ENCODE measurements around the gene FGD3. TPM values are rescaled to one million over a fixed set of nuclear protein-coding genes. Genes with fewer than 3 reads are reported as not detected.

FGD3 gene
- total RNA-seq, 1 experiment from 2014 or later: 0.09 TPM

- H3K4me1 ChIP-seq (ENCODE audit: insufficient read depth, low read length, poor library complexity, severe bottlenecking): no peaks in the 10 kb centered on the region
- intact Hi-C loops (cut with micrococcal nuclease; ENCODE audit: unreplicated experiment): no loop called here
- TF ChIP-seq CTCF (conservative IDR thresholded peaks at IDR 0.05; ENCODE audit: low read depth, low read length): no peak
- no peaks in the 10 kb centered on the region for H3K9me3 ChIP-seq (ENCODE audit: low read depth, low read length, poor library complexity, severe bottlenecking)
- ChIA-PET POLR2A (ENCODE audit: low non-redundant PET) (no interaction called here), CTCF (no interaction called here)
- no peak overlapping the region for H3K27ac ChIP-seq (ENCODE audit: low read depth, low read length, poor library complexity, severe bottlenecking)
- H3K27me3 ChIP-seq (replicated peaks; ENCODE audit: insufficient read depth, low read depth, low read length, poor library complexity): no peaks in the 10 kb centered on the region
- H3K4me3 ChIP-seq (ENCODE audit: low read depth, low read length, poor library complexity, severe bottlenecking): no peak overlapping the region
- H3K36me3 ChIP-seq (ENCODE audit: insufficient read depth, low read length, poor library complexity, severe bottlenecking): no peaks in the 10 kb centered on the region
- BruUV-seq (replicated peaks): no TSS peak
- no peak for DNase-seq (ENCODE audit: low spot score)
Measured at GRCh38 chr9:93081931-93082330, 134.6 kb downstream of the FGD3 start.

- BruUV-seq (replicated peaks): no TSS peak
- no peaks in the 10 kb centered on the region for H3K4me1 ChIP-seq (ENCODE audit: insufficient read depth, low read length, poor library complexity, severe bottlenecking)
- H3K9me3 ChIP-seq (ENCODE audit: low read depth, low read length, poor library complexity, severe bottlenecking): no peaks in the 10 kb centered on the region
- ChIA-PET CTCF (no interaction called here), POLR2A (ENCODE audit: low non-redundant PET) (no interaction called here)
- H3K36me3 ChIP-seq (ENCODE audit: insufficient read depth, low read length, poor library complexity, severe bottlenecking): no peaks in the 10 kb centered on the region
- no peak overlapping the region for H3K27ac ChIP-seq (ENCODE audit: low read depth, low read length, poor library complexity, severe bottlenecking)
- no peak for TF ChIP-seq EZH2 (IDR thresholded peaks at IDR 0.05; ENCODE audit: borderline replicate concordance, low read depth, low read length, poor library complexity, severe bottlenecking)
- TF ChIP-seq CTCF (conservative IDR thresholded peaks at IDR 0.05; ENCODE audit: low read depth, low read length): no peak
- DNase-seq (ENCODE audit: low spot score): no peak
- no peaks in the 10 kb centered on the region for H3K27me3 ChIP-seq (replicated peaks; ENCODE audit: insufficient read depth, low read depth, low read length, poor library complexity)
- no peak overlapping the region for H3K4me3 ChIP-seq (ENCODE audit: low read depth, low read length, poor library complexity, severe bottlenecking)
- intact Hi-C loops (cut with micrococcal nuclease; ENCODE audit: unreplicated experiment): no loop called here
Measured at GRCh38 chr9:93082841-93083411, 135.6 kb downstream of the FGD3 start.

GRCh38 chr9:93083592-93084470, 136.5 kb downstream of the FGD3 start:
- ChIA-PET CTCF (no interaction called here), POLR2A (ENCODE audit: low non-redundant PET) (no interaction called here)
- no peak for DNase-seq (ENCODE audit: low spot score)
- H3K4me1 ChIP-seq (ENCODE audit: insufficient read depth, low read length, poor library complexity, severe bottlenecking): no peaks in the 10 kb centered on the region
- BruUV-seq (replicated peaks): no TSS peak
- intact Hi-C loops (cut with micrococcal nuclease; ENCODE audit: unreplicated experiment): no loop called here
- no peaks in the 10 kb centered on the region for H3K36me3 ChIP-seq (ENCODE audit: insufficient read depth, low read length, poor library complexity, severe bottlenecking)
- no peak overlapping the region for H3K27ac ChIP-seq (ENCODE audit: low read depth, low read length, poor library complexity, severe bottlenecking)
- H3K4me3 ChIP-seq (ENCODE audit: low read depth, low read length, poor library complexity, severe bottlenecking): no peak overlapping the region
- no peaks in the 10 kb centered on the region for H3K9me3 ChIP-seq (ENCODE audit: low read depth, low read length, poor library complexity, severe bottlenecking)
- H3K27me3 ChIP-seq (replicated peaks; ENCODE audit: insufficient read depth, low read depth, low read length, poor library complexity): no peaks in the 10 kb centered on the region
- TF ChIP-seq CTCF (conservative IDR thresholded peaks at IDR 0.05; ENCODE audit: low read depth, low read length): no peak
- no peak for TF ChIP-seq EZH2 (IDR thresholded peaks at IDR 0.05; ENCODE audit: borderline replicate concordance, low read depth, low read length, poor library complexity, severe bottlenecking)

All from A673 (cell line).